H9 (cell line): ENCODE results near the gene HMCES. TPM values are rescaled to one million over a fixed set of nuclear protein-coding genes. Genes with fewer than 3 reads are reported as not detected.

ENCODE experiments used
- DNase-seq: peaks from one replicate; pipeline ENCODE4 v3.0.0-alpha.2; 2017
- H2AFZ ChIP-seq: one replicate; pipeline ENCODE4 v1.6.1; 2013; ENCODE audit warnings: mild to moderate bottlenecking, low read length, control low read depth, moderate library complexity
- H2AK5ac ChIP-seq: 2 replicates; pipeline ENCODE4 v1.6.1; 2013; ENCODE audit warnings: low read length, control low read depth, mixed read lengths; ENCODE audit not compliant: insufficient read length
- H2BK120ac ChIP-seq: one replicate; pipeline ENCODE4 v1.6.1; 2013; ENCODE audit warnings: low read depth, mild to moderate bottlenecking, low read length, control low read depth, inconsistent platforms; ENCODE audit not compliant: poor library complexity, severe bottlenecking
- H2BK12ac ChIP-seq: 2 replicates; pipeline ENCODE4 v1.6.1; 2013; ENCODE audit warnings: low read length, control low read depth, mixed read lengths, low read depth; ENCODE audit not compliant: insufficient read length
- H2BK15ac ChIP-seq: 2 replicates; pipeline ENCODE4 v1.6.1; 2013; ENCODE audit warnings: low read depth, low read length, control low read depth
- H2BK20ac ChIP-seq: one replicate; pipeline ENCODE4 v1.6.1; 2013; ENCODE audit warnings: low read depth, mild to moderate bottlenecking, low read length, control low read depth, inconsistent platforms; ENCODE audit not compliant: poor library complexity, severe bottlenecking
- H2BK5ac ChIP-seq: 2 replicates; pipeline ENCODE4 v1.6.1; 2013; ENCODE audit warnings: low read length, control low read depth, mixed read lengths; ENCODE audit not compliant: insufficient read length
- H3K14ac ChIP-seq: 2 replicates; pipeline ENCODE4 v1.6.1; 2013; ENCODE audit warnings: low read length, control low read depth; ENCODE audit not compliant: insufficient read depth
- H3K18ac ChIP-seq: 2 replicates; pipeline ENCODE4 v1.6.1; 2013; ENCODE audit warnings: low read depth, mild to moderate bottlenecking, mixed read lengths, low read length, control low read depth; ENCODE audit not compliant: insufficient read length
- H3K23ac ChIP-seq: 2 replicates; pipeline ENCODE4 v1.6.1; 2013; ENCODE audit warnings: low read length, control low read depth, mixed read lengths, low read depth; ENCODE audit not compliant: insufficient read length
- H3K23me2 ChIP-seq: 2 replicates; pipeline ENCODE4 v1.6.1; 2013; ENCODE audit warnings: low read depth, mild to moderate bottlenecking, mixed read lengths, low read length, control low read depth; ENCODE audit not compliant: insufficient read length, poor library complexity, severe bottlenecking
- H3K27ac ChIP-seq: 2 replicates; pipeline ENCODE4 v1.5.1; 2013; ENCODE audit warnings: low read length, control low read depth, mixed read lengths, low read depth; ENCODE audit not compliant: insufficient read length
- H3K27me3 ChIP-seq: 2 replicates; pipeline ENCODE4 v1.6.1; 2013; ENCODE audit warnings: low read length, control low read depth, inconsistent platforms; ENCODE audit not compliant: insufficient read depth
- H3K4ac ChIP-seq: 2 replicates; pipeline ENCODE4 v1.6.1; 2013; ENCODE audit warnings: low read depth, mild to moderate bottlenecking, control low read depth, inconsistent platforms, low read length, moderate library complexity
- H3K4me1 ChIP-seq: 2 replicates; pipeline ENCODE4 v1.6.1; 2013; ENCODE audit warnings: low read length, control low read depth, inconsistent platforms; ENCODE audit not compliant: insufficient read depth
- H3K4me2 ChIP-seq: 2 replicates; pipeline ENCODE4 v1.6.1; 2013; ENCODE audit warnings: low read length, control low read depth, mixed read lengths; ENCODE audit not compliant: insufficient read length, insufficient read depth
- H3K56ac ChIP-seq: 2 replicates; pipeline ENCODE4 v1.6.1; 2013; ENCODE audit warnings: low read depth, mild to moderate bottlenecking, mixed read lengths, low read length, control low read depth; ENCODE audit not compliant: insufficient read length
- H3K79me1 ChIP-seq: 2 replicates; pipeline ENCODE4 v1.6.1; 2013; ENCODE audit warnings: low read depth, mild to moderate bottlenecking, moderate library complexity, low read length, control low read depth, inconsistent platforms; ENCODE audit not compliant: insufficient read depth, poor library complexity, severe bottlenecking
- H3K79me2 ChIP-seq: 2 replicates; pipeline ENCODE4 v1.6.1; 2013; ENCODE audit warnings: low read length, control low read depth, inconsistent platforms; ENCODE audit not compliant: insufficient read depth
- H3K9ac ChIP-seq: 2 replicates; pipeline ENCODE4 v1.6.1; 2013; ENCODE audit warnings: low read length, control low read depth, mixed read lengths; ENCODE audit not compliant: insufficient read length; ENCODE audit errors: extremely low read depth
- H3K9me3 ChIP-seq: one replicate; pipeline ENCODE4 v1.6.1; 2013; ENCODE audit warnings: low read depth, low read length, inconsistent platforms; ENCODE audit not compliant: control insufficient read depth
- H3T11ph ChIP-seq: one replicate; pipeline ENCODE4 v1.6.1; 2013; ENCODE audit warnings: mild to moderate bottlenecking, low read length, control low read depth, inconsistent platforms
- H4K20me1 ChIP-seq: one replicate; pipeline ENCODE4 v1.6.1; 2013; ENCODE audit not compliant: control insufficient read depth, insufficient read length, insufficient read depth
- H4K5ac ChIP-seq: 2 replicates; pipeline ENCODE4 v1.6.1; 2013; ENCODE audit warnings: low read depth, mild to moderate bottlenecking, mixed read lengths, low read length, control low read depth; ENCODE audit not compliant: insufficient read length
- H4K8ac ChIP-seq: replicated peaks from 2 replicates; pipeline ENCODE4 v1.6.1; 2013; ENCODE audit warnings: low read length, control low read depth, mixed read lengths, low read depth; ENCODE audit not compliant: insufficient read length
- H4K91ac ChIP-seq: 2 replicates; pipeline ENCODE4 v1.6.1; 2013; ENCODE audit warnings: low read depth, mild to moderate bottlenecking, moderate library complexity, mixed read lengths, low read length, control low read depth; ENCODE audit not compliant: insufficient read length
- H3K27ac Mint-ChIP-seq, 3 experiments: 2 replicates in 2 of 3; 3 replicates in 1 of 3; pipeline ENCODE4 v1.8.0; 2020 to 2021; ENCODE audit warnings: mixed read lengths in 3 of 3, mild to moderate bottlenecking in 1 of 3, moderate library complexity in 1 of 3
- H3K27me3 Mint-ChIP-seq: 2 replicates; pipeline ENCODE4 v1.8.0; 2021; ENCODE audit warnings: low read depth, mild to moderate bottlenecking, moderate library complexity, mixed read lengths
- H3K36me3 Mint-ChIP-seq, 3 experiments: 2 replicates in 2 of 3; 3 replicates in 1 of 3; pipeline ENCODE4 v1.8.0; 2020 to 2021; ENCODE audit warnings: low read depth in 3 of 3, mixed read lengths in 3 of 3; ENCODE audit not compliant: insufficient read depth in 1 of 3
- H3K4me1 Mint-ChIP-seq, 2 experiments: 2 replicates each; pipeline ENCODE4 v1.8.0; 2020; ENCODE audit warnings: mixed read lengths in 2 of 2
- H3K4me3 Mint-ChIP-seq, 2 experiments: 2 replicates in 1 of 2; 3 replicates in 1 of 2; pipeline ENCODE4 v1.8.0; 2020 to 2021; ENCODE audit warnings: mild to moderate bottlenecking in 2 of 2, mixed read lengths in 2 of 2, moderate library complexity in 1 of 2
- H3K9me3 Mint-ChIP-seq, 2 experiments: 2 replicates in 1 of 2; 3 replicates in 1 of 2; pipeline ENCODE4 v1.8.0; 2020; ENCODE audit warnings: mild to moderate bottlenecking in 2 of 2, mixed read lengths in 2 of 2, moderate library complexity in 1 of 2
- WGBS: extraction: QIAGEN DNeasy Blood & Tissue Kit; methylation state at CpG from one replicate; pipeline ENCODE4 v1.1.7; 2013; ENCODE audit warnings: missing lambda C conversion rate, low lambda C conversion rate, mixed read lengths; ENCODE audit not compliant: insufficient read length; ENCODE audit errors: extremely low coverage; 5-methylcytosine and 5-hydroxymethylcytosine counted together
- total RNA-seq: library from RNA; stranded (reverse); gene quantifications from 2 replicates; pipeline ENCODE4 v1.2.1, GENCODE V29; 2021
- TF ChIP-seq, protein P1 (sequence below): fragments of 200-600 bp; sonication (generic); conservative IDR thresholded peaks from 3 replicates; pipeline ENCODE4 v1.8.0; 2021; ENCODE audit warnings: antibody characterized with exemption, mild to moderate bottlenecking

The HMCES gene
- total RNA-seq, 1 experiment from 2014 or later, result 52.4 TPM

DNA sequence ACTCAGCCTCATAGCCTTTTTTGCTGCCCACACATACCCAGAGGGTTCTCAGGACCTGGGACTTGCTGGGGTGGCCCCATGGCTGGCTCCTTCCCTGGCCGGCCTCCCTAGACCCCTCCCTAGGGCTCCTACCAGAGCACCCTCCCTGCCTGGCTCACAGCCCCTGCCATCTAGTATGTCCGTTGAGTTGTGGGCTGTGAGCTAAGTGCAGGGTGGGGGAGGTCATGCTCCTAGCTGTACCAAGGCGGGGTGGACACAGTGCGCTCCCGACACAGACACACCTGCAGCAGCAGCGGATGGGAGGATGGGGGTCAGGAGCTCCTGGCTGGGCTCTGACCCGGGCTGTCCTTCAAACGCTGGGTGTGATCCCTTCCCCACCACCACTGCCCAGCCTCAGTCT, 41.6 kb downstream of the HMCES start:
- H3K4ac ChIP-seq, result no peak overlapping the region
- H3T11ph ChIP-seq, result no peak overlapping the region
- no peaks in the 10 kb centered on the region for H4K20me1 ChIP-seq
- H2BK5ac ChIP-seq, result no peak overlapping the region
- no peak overlapping the region for H3K4me3 Mint-ChIP-seq
- H2AFZ ChIP-seq, result no peak overlapping the region
- H3K18ac ChIP-seq, result no peak overlapping the region
- H3K4me2 ChIP-seq, result no peak overlapping the region
- no peak for DNase-seq
- no peak overlapping the region for H3K14ac ChIP-seq
- H3K9ac ChIP-seq, result no peak overlapping the region
- no peaks in the 10 kb centered on the region; the same call in 1 of the 2 replicates for H3K27me3 Mint-ChIP-seq
- H4K8ac ChIP-seq, result no peak overlapping the region
- H3K23me2 ChIP-seq, result peaks cover 4% of the 10 kb centered on the region
- no peaks in the 10 kb centered on the region for H3K27me3 ChIP-seq
- H2BK20ac ChIP-seq, result no peak overlapping the region
- no peaks in the 10 kb centered on the region for H3K4me1 ChIP-seq
- no peaks in the 10 kb centered on the region for H3K79me1 ChIP-seq
- H3K36me3 Mint-ChIP-seq, result peaks cover 3 to 20% (median 9%) of the 10 kb centered on the region in 3 experiments; a peak in 5 of 7 replicates
- H2BK120ac ChIP-seq, result no peak overlapping the region
- no peak overlapping the region for H4K91ac ChIP-seq
- no peaks in the 10 kb centered on the region for H3K79me2 ChIP-seq
- no peak overlapping the region for H3K56ac ChIP-seq
- no CpG with 5 or more reads among the region's 8 CpGs for WGBS
- no peak overlapping the region for H2BK15ac ChIP-seq
- no peak overlapping the region for H2AK5ac ChIP-seq
- H3K27ac Mint-ChIP-seq, result no peak overlapping the region
- no peaks in the 10 kb centered on the region; a peak in 1 of 5 replicates for H3K9me3 Mint-ChIP-seq
- H2BK12ac ChIP-seq, result no peak overlapping the region
- H4K5ac ChIP-seq, result no peak overlapping the region
- H3K9me3 ChIP-seq, result no peaks in the 10 kb centered on the region
- no peak overlapping the region for H3K27ac ChIP-seq
- no peak overlapping the region for H3K23ac ChIP-seq
- TF ChIP-seq, protein P1, sequence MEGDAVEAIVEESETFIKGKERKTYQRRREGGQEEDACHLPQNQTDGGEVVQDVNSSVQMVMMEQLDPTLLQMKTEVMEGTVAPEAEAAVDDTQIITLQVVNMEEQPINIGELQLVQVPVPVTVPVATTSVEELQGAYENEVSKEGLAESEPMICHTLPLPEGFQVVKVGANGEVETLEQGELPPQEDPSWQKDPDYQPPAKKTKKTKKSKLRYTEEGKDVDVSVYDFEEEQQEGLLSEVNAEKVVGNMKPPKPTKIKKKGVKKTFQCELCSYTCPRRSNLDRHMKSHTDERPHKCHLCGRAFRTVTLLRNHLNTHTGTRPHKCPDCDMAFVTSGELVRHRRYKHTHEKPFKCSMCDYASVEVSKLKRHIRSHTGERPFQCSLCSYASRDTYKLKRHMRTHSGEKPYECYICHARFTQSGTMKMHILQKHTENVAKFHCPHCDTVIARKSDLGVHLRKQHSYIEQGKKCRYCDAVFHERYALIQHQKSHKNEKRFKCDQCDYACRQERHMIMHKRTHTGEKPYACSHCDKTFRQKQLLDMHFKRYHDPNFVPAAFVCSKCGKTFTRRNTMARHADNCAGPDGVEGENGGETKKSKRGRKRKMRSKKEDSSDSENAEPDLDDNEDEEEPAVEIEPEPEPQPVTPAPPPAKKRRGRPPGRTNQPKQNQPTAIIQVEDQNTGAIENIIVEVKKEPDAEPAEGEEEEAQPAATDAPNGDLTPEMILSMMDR, result no peak
- H3K4me1 Mint-ChIP-seq, result peaks cover 3% of the 10 kb centered on the region in 2 experiments; a peak in 1 of 4 replicates
